Hepatocyte (in vitro differentiated cells): Measurements from ENCODE around the gene ADGRB2.

ENCODE experiments used
- CTCF ChIP-seq: fragments of 200-600 bp; sonication (generic); IDR thresholded peaks from 2 replicates; pipeline ENCODE4 v1.5.1; 2016; ENCODE audit warnings: antibody characterized with exemption, mild to moderate bottlenecking; ENCODE audit not compliant: poor library complexity
- EZH2phosphoT487 ChIP-seq: fragments of 200-600 bp; sonication (generic); IDR thresholded peaks from one replicate; pipeline ENCODE4 v1.6.1; 2018; ENCODE audit warnings: antibody characterized with exemption, mild to moderate bottlenecking, low read depth, moderate library complexity; ENCODE audit not compliant: unreplicated experiment, severe bottlenecking

- TF ChIP-seq CTCF: no peak
- no peak for TF ChIP-seq EZH2phosphoT487
Measured at GRCh38 chr1:31688233-31688918, 75.8 kb downstream of the ADGRB2 start.
